Measurements from ENCODE around the gene PDE4B.

GRCh38 chr1:66197120-66197519, 404.4 kb downstream of the PDE4B start:
- TF ChIP-seq CTCF (IDR thresholded peaks at IDR 0.05) (no peak), POLR2A (IDR thresholded peaks at IDR 0.05) (no peak)

Data from esophagus squamous epithelium (tissue), 4 donors.